ENCODE data around the gene SHB.

The SHB gene

GRCh38 chr9:37927601-37928551, 141.2 kb downstream of the SHB start:
- DNase-seq (ENCODE audit: low read depth): no peak

- DNase-seq (ENCODE audit: low read depth): no peak
Observed at GRCh38 chr9:37927132-37927531, 141.9 kb downstream of the SHB start.

GRCh38 chr9:37926737-37927118, 142.3 kb downstream of the SHB start:
- no peak for DNase-seq (ENCODE audit: low read depth)

- no peak for DNase-seq (ENCODE audit: low read depth)
Observed at GRCh38 chr9:37925786-37926736, 143.0 kb downstream of the SHB start.

GRCh38 chr9:37925006-37925405, 144.0 kb downstream of the SHB start:
- no peak for DNase-seq (ENCODE audit: low read depth)

GRCh38 chr9:37924538-37924937, 144.5 kb downstream of the SHB start:
- no peak for DNase-seq (ENCODE audit: low read depth)

- no peak for DNase-seq (ENCODE audit: low read depth)
Observed at GRCh38 chr9:37923796-37924427, 145.1 kb downstream of the SHB start.

- no peak for DNase-seq (ENCODE audit: low read depth)
Observed at GRCh38 chr9:37923118-37923795, 145.8 kb downstream of the SHB start.

GRCh38 chr9:37922363-37923117, 146.5 kb downstream of the SHB start:
- no peak for DNase-seq (ENCODE audit: low read depth)

GRCh38 chr9:37921546-37922300, 147.3 kb downstream of the SHB start:
- no peak for DNase-seq (ENCODE audit: low read depth)

- no peak for DNase-seq (ENCODE audit: low read depth)
Observed at GRCh38 chr9:37921168-37921510, 147.9 kb downstream of the SHB start.

- DNase-seq (ENCODE audit: low read depth): no peak
Observed at GRCh38 chr9:37920471-37921167, 148.4 kb downstream of the SHB start.

- no peak for DNase-seq (ENCODE audit: low read depth)
Observed at GRCh38 chr9:37919956-37920335, 149.1 kb downstream of the SHB start.

- no peak for DNase-seq (ENCODE audit: low read depth)
Observed at GRCh38 chr9:37919246-37919955, 149.6 kb downstream of the SHB start.

GRCh38 chr9:37918665-37919170, 150.3 kb downstream of the SHB start:
- no peak for DNase-seq (ENCODE audit: low read depth)

- DNase-seq (ENCODE audit: low read depth): no peak
Observed at GRCh38 chr9:37917801-37918664, 151.0 kb downstream of the SHB start.

GRCh38 chr9:37917313-37917731, 151.7 kb downstream of the SHB start:
- no peak for DNase-seq (ENCODE audit: low read depth)

Data from activated T-cell treated with anti-CD3 and anti-CD28 coated beads for 1 hour (primary cell).